CD4-positive, alpha-beta T cell treated with Interleukin-6 for 4 hours (primary cell): ENCODE results near the gene TECPR1.
"Not testable (repeated sequence)": the region's sequence is repeated elsewhere in the genome, so short reads cannot be mapped to it uniquely, and the experiment has no call there.

Experiments
- DNase-seq: peaks from one replicate; pipeline ENCODE4 v3.0.0-alpha.2; 2020; ENCODE audit warnings: mixed read lengths

The TECPR1 gene

DNA sequence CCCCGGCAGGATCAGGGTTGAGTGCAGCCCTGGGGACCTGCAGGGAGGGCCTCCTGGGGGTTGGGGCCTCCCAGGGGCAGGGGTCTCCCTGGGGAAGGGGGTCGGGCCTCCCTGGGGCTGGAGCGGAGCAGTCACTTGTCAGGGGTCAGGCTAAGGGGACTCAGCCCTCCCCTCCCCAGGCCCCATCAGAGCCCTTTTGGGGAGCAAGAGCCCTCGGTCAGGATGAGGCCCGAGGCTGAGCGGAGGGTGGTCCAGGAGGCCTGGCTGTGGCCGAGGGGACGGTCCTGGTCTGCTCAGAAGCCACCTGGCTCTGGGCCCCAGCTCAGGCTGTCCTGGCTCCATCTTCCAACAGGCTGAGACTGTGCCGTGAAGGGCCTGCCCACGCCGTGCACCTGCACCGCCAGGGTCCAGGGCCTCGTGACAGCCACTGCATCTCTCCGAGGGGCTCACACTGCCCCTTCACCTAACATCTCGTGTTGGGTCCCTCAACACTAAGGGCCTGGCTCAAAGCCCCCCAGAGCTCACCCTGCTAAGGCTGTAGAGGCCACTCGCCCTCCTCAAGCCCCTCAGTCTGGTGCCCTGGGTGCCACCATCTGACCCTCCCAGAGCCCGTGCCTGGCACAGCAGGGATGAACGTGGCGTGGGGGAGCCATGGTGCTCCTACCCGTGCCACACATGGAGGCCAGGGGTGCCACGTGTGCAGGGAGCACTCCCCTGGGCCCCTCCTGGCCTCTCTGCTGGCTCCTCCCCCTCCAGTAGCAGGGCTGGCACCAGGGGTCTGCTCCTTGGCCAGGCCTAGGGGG, 27.9 kb downstream of the TECPR1 start:
- no peak for DNase-seq

DNA sequence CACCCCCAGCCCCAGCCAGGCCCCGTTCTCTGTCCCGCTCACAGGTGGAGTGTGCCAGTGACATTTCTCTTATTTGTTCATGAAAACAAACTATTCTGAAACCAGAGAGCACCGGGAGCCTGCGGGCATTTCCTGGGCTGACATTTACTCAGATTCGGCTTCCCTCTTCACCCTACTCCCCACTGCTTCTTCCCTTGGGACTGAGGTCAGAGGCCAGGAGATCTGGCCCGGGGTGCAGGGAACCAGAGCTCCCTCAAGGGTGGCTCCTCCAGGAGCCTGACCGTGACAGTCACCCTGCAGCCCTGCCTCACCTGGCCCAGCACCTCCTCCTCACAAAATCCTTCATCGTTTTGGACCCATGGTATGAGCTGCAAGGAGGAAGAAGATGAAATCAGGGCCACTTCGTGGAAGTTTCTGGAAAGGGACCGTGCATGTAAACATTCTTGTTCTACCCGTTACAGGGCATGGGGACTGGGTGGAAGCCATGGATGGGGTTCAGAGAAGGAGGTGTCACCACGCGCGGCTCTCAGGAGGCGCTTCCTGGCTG, 28.6 kb downstream of the TECPR1 start:
- no peak for DNase-seq

DNA sequence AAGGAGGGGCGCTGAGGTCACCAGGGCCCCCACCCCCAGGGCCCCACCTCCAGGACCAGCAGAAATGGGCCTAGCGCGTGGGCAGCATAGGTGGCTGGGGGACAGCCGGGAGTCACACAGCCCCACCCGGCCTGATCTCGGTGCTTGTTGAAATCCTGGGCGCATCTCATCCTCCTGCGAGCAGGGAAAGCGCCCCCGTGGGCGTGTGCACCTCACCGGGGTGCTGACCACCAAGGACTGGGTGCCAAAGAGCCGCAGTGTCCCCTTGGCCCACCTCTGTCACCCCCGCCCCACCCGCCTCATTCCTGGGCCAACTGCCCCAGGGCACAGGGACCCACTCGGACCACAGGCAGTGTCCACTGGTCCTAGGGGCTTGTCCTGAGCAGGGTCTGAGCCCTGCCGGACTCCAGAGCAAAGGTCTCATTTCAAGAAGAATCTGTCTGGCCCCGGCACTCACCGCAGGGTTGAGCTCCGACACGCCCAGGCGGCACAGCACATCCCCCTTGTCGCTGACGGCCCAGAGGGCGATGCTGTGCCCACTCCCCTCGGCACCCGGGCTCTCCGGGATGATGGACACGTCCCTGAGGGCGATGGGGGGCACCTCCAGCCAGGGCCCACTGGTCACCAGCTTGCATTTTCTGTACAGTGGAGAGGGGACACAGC, 29.4 kb downstream of the TECPR1 start:
- no peak for DNase-seq

DNA sequence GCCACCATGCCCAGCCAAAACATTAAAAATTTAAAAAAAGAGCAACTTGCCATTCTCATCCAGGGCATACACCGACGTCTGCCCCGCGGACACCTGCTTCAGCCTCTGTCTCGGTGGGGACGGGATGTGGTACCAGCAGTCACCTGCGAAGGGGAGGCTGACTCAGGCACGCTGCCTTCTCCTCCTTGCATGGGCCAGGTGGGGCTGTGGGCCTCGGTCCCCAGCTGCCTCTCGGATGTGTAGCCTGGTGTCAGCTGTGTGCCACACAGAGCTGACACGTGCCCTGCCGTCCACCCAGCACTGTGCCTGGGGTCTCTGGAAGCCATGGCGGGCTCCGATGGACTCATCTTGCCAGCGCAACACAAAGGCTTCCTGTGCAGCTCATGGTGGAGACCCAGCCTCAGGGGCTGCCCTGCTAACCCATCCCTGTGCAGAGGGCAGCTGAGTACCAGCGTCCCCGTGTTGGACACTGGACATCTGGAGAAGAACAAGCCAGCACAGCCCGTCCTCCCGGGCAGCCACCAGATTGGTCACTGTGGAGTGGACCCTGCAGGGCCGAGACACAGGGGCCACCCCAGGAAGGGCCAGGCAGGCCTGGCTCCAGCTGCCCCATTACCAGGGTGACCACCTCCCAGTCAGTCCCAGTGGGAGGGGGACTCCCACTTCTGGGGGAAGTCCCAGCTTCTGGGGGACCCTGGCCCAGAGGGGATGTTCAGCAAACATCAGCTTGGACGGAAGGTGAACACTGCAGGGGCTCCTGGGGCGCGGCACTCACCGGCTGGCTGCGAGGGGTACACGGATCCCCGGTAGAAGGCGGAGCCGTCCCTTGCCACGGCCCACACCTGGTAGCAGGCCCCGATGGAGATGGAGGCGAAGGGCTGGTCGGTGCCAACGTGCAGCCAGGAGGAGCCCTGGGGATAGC, 30.2 kb downstream of the TECPR1 start:
- no peak for DNase-seq

DNA sequence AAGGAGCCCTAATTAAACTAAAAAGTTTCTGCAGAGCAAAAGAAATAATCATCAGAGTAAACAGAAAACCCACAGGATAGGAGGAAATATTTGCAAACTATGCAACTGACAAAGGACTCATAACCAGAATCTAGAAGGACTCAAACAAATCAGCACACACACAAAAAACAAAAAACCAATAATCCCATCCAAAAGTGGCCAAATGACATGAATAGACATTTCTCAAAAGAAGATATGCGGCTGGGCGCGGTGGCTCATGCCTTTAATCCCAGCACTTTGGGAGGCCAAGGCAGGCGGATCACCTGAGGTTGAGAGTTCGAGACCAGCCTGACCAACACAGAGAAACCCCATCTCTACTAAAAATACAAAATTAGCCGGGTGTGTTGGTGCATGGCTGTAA, 32.6 kb downstream of the TECPR1 start:
- DNase-seq = not testable (repeated sequence)

DNA sequence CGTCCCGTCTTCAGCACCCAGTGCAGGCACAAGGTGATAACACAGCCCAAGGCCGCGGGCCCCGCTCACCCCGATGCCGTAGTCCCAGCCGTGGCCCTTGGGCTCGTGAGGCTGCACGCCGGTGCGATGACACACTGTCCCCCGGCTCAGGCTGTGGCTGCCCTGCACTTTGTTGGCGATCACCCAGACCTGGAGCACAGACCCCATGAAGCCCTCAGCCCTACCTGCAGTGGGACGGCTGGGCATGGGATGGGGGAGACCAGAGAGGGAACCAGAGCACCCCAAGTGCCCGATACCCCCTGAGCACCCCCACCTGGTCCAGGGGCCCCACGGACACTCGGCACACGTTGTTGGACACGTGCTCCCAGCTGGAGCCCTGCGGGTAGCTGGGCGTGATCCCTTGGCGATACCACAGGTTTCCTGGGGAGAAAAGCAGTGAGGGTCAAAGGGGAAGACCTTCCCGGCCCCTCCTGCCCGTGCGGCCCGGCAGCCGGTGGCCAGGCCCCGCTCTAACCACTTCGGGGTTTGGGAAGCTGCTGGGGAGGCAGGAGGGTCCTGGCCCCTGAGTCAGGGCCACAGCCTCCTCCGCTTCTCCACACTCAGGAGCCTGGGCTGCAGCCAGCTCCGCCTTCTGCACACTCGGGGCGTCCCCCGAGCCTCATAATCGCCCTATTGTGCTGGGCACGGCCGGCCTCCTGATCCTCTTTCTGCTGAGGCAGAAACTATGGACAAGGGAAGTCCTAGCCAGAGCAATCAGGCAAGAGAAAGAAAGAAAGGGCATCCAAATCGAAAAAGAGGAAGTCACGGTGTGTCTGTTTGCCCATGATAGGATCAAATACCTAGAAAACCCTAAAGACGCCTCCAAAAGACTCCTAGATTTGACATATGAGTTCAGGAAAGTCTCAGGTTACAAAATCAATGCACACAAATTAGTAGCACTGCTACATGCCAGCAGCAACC, 34.1 kb downstream of the TECPR1 start:
- DNase-seq = no peak

DNA sequence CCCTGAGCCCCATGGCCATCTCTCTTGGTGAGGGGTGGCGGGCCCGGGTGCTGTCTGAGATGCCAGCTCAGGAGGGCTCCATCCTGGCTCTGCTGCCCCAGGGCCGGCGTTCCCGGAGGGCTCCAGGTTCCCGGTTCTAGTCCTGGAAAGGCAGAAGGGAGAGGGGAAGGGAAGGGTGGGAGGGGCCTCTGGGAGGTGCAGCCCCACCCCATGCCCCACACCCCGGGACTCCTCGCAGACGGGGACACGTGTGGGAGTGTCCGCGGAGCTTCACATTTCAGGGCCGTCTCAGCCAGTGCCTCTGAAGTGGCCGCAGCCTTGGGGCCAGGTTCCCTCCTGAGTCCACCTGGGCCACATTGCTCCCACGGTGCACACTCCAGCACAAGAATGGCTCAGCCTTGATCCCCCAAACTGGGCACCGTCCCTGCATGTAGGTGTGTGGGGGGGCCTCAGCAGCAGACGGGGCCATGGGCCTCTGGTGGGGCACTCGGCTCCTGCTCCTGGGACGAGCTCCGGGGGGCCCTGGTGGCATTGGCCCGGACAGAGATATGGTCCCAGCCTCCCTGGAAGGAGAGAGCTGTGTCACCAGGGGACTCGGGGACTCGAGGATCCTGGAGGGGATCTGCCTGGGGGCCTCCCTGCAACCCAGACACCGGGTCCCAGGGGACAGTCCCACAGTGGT, 35.0 kb downstream of the TECPR1 start:
- DNase-seq = no peak

DNA sequence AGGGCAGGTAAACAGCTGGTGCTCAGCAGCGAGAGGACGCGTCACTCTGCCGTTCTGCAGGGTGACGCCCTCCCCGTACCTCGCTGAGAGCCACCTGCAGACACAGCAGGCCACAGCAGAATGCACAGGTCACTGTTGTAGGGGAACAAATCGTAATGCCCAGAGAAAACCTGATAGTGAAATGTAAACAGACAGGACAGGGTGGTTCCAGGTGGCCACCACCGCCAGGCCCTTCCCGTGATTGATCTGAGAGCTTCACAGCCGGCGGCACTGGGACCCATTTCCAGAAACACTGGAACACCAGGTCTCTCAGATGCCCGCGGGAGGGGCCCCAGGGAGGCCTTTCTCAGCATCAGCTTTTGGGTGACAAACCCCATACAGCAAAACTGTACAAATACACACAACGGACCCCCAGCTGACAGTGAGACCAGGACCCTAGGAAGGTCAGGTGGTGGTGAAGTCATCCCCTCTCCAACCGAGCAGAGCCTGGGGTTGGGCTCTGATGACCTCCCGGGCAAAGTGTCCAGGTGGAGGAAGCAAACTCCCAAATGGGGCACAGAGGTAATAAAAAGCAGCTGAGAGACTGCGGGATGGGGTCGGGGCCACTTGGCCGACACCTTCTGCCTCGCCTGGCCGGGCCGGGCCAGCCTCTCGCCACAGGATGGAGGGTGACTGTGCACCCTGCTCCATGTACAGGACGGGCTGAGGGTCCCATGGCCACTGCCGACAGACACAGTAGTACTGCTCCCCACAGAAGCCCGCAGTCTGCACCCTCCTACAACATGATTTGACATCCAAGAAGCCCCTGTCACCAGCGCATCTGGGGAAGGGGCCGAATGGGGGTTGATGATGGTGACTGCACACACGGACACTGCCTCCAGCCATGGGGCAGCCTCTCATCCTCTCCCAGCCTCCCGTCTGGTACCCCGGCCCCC, 36.2 kb downstream of the TECPR1 start:
- DNase-seq = no peak

DNA sequence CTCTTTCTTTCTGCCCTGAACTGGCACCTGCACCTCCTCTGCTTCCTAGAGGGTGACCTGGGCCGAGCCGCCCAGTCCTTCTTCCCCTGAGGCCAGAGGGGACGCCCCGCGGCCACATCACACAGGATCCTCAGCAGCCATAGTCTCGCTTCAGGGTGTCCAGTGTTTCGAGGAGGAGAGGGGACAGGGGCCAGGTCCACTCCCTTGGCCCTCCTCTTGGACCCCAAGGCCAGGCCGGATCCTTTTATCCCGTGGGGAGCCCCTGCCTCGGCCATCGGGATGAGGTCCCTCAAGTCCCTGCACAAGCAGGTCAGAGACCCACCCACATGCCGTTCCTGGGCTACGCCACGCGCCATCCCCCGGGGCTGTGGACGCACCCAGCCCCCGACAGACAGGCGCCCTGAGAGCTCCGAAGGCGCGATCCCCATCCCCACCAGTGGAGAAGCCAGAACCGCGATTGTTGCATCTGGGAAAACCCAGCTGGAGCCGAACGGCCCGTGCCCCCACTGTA, 37.2 kb downstream of the TECPR1 start:
- DNase-seq = no peak

DNA sequence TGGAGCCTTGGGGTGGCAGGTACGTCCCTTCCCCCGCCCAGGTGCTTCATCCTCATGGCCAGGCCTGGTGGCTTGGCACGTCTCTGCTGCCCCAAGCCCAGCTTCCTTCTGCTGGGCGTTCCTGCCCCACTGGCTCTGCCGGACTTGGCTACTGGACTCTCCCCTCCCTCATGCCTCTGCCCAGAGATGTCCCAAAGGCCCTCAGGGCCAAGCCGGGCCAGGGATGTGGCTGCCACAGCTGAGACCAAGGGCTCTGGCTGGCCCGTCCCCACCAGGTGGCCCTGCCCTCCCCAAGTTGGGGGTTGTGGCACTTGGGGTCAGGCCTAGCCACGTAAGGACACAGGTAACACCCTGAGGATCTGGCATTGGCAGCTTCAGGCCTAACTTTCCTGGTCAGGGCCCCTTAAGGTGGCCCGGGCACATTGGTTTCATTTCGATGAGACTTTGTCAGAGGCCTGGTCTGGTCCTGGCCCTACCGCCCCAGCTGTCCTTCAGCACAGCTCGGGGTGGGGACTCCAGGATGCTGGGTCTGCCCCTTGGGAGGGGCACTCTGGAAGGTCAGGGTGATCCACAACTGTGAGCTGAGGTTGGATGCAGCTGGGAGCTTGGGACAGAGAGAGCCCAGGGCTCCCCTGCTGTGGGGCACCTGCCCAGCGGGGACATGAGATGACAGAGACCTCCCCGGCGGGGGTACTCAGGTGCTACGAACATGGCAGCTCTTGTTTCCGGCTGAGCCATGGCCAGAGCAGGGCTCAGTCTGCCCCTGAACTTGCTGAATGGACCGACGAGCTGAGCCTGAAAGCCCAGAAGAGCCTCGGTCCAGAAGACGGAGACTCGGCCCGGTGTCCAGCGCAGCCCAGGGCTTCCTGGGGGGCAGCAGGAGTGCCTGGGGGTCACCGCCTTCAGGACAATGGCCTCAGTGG, 37.9 kb downstream of the TECPR1 start:
- DNase-seq = no peak

DNA sequence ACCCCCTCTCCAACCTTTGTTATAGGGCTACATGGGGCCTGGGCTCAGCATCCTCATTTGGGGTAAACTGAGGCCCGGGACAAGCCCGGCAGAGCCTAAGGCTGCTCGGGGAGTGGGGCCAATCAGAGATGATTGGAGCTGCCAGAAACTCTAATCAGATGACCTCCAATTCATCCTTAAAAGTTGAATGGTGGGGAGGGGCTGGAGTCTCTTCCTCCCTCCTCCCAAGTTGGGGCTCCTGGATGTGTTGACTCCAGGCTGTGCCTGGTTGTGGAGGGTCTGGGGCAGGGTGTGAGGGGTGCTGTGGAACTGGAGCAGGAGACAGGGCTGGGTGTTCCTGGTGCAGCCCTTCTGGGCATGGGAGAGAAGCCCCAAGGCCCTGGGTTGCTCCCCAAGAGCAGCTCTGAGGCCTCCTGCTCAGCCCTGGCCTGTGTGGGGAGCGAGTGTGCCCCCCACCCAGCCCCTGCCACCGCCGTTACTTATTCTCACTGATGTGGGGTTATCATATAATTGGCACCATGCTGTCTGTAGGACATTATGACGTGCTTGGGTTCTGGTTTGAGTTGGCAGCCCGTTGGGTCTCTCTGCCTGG, 38.6 kb downstream of the TECPR1 start:
- no peak for DNase-seq

DNA sequence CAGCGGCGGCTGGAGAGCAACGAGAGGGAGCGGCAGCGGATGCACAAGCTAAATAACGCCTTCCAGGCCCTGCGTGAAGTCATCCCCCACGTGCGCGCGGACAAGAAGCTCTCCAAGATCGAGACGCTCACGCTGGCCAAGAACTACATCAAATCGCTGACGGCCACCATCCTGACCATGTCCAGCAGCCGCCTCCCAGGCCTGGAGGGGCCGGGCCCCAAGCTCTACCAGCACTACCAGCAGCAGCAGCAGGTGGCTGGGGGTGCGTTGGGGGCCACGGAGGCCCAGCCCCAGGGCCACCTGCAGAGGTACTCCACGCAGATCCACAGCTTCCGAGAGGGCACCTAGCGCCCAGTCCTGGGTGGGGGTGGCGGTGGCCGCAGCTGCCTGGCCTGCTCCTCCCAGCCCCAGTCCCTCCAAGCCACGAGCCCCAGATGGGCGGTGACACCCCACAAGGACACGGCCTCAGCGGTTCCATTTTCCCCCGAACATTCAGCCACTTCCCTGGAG, 39.4 kb downstream of the TECPR1 start:
- DNase-seq = no peak

DNA sequence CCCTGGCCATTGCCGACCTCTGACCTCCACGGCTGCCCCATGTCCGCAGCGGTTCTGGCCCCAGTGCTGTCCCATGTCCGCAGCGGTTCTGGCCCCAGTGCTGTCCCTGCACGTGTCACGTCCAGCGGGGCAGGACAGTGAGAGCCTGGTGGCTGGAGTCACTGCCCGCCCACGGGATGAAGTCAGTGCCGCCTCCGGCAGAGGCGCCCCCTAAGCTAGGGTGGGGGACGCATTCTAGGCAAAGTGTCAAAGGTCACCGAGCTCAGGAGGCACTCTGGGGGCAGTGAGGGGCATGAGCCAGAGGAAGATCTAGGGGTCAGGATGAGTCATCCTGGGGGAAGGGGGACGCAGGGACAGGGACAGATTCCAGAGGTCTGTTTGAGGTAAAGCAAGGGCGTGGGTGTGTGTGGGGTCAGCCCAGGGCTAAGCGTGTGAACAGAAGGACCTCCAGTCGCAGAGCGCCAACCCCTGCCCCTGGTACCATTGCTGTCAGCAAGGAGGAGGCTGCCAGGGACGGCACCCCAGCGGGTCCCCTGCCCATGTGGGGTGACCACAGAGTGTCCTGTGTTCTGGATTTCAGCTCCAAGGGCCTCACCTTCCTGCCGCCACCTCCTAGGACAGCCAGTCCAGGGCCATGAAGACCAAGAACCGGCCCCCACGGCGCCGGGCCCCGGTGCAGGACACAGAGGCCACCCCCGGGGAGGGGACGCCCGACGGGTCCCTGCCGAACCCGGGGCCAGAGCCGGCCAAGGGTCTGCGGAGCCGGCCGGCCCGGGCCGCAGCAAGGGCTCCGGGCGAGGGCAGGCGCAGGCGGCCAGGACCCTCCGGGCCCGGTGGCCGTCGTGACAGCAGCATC, 40.1 kb downstream of the TECPR1 start:
- no peak for DNase-seq

DNA sequence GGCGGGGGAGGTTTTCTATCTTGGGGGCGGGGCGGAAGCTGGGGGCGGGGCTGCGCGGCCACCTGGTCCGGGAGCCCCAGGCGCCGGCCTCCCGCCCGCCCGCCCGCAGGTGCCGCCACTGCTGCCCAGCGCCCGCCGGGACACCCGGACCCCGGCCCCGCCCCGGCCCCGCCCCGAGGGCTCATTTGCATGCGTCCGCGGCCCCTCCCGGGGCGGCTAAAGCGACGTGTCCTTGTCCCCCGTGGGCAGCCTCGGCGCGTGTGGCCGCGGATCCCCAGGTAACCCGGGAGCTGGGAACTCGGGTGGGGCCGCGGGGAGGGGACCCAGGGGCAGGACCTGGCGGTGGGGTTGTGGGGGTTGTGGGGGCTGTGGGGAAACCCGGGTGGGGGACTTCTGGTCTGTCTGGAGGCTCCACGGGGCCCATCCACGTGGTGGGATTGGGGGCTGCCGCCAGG, 40.8 kb downstream of the TECPR1 start, which contains the start of gene BHLHA15:
Gene BHLHA15, plus strand, starts transcription at position 219 of the 455 bp plus-strand sequence. CDS start 871 bp downstream, outside the sequence.
- peak; percentile 56 for DNase-seq

DNA sequence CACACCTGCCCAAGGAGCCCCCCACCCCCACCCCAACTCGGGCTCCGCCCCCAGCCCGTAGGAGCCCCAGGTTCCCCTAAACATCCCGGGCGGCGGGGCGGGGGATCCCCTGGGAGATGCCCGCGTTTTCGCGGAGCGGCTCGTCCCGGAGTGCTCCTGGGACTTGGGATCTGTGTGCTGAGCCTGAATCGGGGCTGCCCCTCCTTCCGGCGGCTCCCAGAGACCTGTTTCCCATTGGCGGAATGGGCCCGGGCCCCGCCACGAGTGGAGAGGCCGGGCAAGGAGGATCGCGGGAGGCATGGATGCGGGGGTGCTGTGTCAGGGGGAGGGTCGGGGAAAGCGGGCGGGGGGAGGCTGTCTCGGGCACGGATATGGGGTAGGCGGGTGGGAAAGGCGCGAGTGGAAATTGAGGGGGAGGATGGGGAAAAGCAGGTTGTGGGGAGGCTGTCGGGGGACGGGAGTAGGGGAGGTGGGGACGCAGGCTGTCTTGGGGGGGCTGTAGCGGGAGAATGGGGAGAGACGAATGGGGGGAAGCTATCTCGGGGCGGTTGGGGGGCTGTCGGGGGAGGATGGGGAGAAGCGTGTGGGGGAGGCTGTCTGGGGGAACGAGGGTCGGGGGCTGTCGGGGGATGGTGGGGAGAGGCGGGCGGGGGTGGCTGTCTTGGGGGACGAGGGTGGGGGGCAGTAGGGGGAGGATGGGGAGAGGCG, 41.4 kb downstream of the TECPR1 start:
- no peak for DNase-seq
